ENCODE measurements around the gene PIMREG.

Gene PIMREG

DNA sequence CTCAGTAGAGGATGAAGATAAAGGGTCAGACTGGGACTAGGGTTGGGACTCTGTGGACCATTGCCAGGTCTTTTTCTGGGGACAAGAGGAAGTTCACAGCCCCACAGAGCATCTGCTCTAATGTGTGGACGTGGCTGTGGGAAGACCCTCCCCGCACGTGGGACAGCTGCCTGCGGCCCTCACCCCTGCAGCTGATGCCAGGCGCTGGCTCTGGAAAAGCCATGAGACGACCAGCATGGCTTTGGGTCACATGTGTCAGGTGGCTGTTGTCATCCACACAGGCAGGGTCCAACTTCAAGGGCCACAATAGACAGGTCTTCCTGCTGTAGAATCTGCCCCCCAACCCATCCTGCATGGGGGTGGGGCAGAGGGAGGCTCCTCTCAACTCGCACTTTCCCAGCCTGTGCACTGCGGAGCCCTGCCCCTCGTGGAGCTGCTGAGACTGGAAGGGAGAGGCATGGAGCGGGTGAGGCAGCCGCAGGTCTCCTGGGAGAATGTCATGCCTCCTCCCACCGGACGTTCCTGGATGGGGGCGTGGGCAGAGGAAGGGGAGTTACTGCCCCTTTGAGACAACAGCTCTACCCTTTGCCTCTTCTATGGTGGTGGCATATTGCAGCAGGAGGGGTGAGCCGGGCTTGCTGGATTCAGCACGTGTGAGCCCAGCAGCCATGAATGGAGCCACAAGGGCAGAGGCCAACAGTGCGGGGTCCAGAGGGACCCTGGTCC lies 53.4 kb downstream of the PIMREG start:
- no peak for DNase-seq

GRCh38 chr17:6498356-6498755 lies 54.1 kb downstream of the PIMREG start:
- no peak for DNase-seq

DNA sequence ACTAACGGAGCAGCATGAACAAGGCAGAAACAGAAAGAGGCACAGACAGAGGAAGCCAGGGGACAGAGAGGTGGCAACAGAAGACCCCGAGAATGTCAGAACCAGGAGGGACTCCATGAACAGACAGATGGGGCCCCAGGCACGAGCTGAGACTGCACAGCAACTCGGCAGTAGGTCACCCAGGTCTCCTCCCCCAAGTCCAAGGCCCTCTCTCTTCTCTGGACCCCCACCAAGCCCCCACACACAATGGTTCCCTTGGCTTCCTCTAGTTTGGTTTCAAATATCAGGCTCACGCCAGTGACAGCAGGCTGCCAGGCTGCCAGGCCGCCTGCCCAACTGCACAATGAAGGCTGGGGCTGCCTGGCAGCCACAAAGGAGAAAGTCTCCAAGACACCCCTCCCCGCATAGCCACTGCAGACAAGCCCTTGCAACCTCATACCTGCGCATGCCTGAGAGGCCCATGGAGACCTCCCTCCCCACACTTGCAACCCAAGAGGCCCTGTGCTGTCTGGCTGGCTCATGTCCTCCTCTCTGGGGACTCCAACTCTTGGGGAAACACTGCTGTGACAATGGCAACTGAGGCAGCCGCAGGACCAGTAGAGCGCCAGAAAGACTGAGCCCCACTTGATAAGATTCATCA lies 54.8 kb downstream of the PIMREG start:
- peak in 13 of 51 donors; percentile 13 to 57 (median 26) for DNase-seq
